Fibroblast of lung (primary cell): ENCODE data around the gene FAP.

Experiments
- CTCF ChIP-seq, 2 donors: IDR thresholded peaks in 1 of 2; conservative IDR thresholded peaks in 1 of 2; 1 replicate in 1 of 2; 2 replicates in 1 of 2; pipeline ENCODE4 v1.5.1; 2011 to 2012; ENCODE audit warnings: low read length in 2 of 2, control low read depth in 1 of 2, inconsistent platforms in 1 of 2, low read depth in 1 of 2, mild to moderate bottlenecking in 1 of 2
- EZH2 ChIP-seq: IDR thresholded peaks from 2 replicates; pipeline ENCODE4 v1.5.1; 2012; ENCODE audit warnings: low read length, control low read depth, mild to moderate bottlenecking; ENCODE audit errors: missing control alignments

- no peak for TF ChIP-seq CTCF (conservative IDR thresholded peaks at IDR 0.05 in 1 of 2, IDR thresholded peaks at IDR 0.05 in 1 of 2; ENCODE audit: low read depth in 1 of 2, low read length in 2 of 2)
- no peak for TF ChIP-seq EZH2
Observed at GRCh38 chr2:162182395-162182794, 60.9 kb downstream of the FAP start.
